GM18870 (cell line): Measurements from ENCODE around the gene WNT7B.

Experiments
- ATAC-seq: cut with Tn5 transposase; IDR thresholded peaks from one replicate; pipeline ENCODE4 v1.9.1; 2021; ENCODE audit warnings: moderate library complexity; ENCODE audit not compliant: unreplicated experiment

Gene WNT7B

DNA sequence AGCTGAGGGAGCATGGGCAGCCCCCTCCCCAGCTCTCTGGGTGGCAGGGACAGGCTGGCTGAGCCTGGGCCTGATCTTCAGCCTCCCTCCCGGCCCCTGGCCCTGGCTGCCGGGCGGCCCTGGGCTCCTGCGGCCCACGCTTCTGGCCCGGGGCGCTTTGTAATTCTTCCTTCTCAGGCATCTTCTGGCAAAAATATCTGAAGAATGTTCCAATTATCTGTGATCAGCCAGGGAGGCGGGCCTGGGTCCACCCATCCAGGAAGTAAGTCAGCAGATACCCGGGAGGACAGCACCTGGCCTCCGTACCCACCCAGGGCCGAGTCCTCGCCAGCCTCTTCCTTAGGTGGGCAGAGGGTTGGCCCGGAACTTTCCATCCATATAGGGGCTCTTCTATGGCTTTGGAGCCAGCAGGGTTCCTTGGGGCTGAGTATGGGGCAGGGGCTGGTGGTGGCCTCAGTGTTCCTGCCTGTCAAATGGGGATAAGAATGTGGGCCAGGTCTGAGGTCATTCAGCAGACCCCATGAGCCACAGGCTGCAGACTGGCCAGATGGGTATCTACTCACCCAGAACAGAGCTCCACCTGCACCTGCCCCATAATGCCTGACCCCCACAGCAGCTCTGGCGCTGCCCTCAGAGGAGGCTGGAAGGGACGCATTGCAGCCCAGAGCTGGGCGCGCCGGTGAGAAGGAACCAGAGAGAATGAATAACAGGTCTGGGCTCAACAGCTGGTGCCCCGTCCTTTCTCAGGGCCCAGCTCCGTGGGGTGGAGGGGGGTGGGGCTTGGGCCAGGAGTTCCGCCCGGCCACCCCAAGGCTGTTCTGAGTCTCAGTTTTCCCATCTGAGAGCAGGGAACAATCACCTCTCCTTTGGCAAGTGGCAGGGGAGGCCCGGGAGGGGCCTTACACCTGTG, 16.2 kb downstream of the WNT7B start:
- ATAC-seq, result no peak

DNA sequence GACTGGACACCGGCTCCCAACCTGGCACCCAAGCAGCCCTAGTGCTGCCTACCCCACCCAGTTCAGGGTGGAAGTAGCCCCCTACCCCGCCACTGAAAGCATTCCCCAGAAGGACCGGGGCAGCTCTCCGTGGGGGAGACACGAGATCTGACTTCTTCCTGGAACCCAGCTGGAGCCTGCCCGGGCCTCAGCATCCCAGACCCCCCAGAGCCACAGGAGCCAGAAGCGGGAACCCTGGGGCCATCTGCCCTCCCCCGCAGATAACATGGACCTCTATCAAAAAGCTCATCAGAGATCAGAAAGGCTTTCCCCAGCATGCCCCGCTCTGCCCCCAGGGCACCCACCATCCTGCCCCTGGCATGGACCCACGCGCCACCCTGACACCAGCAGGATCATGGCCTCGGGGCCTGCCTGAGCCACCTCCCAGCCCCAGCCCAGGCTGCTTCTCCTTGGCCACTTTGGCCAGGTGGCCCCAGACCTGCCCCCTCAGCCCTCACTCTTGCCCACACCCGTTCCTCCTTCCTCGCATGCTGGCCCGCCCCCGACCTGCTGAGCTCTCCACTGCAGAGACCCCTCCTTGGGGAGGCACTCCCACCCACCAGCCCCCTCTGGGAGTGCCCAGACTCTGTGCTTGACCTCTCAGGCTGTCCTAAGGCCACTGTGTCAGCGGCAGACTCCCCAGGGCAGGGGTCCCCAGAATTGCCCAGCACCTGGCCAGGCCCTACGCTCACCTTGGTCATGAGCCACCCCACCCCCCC, 17.1 kb downstream of the WNT7B start:
- no peak for ATAC-seq

DNA sequence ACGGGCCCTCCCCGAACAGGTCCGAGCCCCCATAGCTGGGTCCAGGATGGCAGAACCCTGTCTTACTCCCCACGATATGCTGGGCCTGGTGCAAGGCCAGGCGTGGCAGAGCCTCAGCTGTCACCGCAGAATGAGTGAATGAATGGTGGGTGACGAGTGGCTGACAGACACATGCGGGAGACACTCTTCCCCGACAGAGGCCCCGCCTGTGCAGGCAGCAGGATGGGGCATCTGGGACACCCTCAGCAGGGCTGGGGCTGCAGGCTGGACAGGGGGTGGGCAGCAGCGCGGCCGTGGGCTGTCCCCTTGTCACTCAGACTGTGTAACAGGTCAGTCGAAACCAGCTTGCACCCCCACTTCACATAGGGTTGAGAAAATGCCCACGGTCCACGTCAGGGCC, 18.0 kb downstream of the WNT7B start:
- no peak for ATAC-seq

DNA sequence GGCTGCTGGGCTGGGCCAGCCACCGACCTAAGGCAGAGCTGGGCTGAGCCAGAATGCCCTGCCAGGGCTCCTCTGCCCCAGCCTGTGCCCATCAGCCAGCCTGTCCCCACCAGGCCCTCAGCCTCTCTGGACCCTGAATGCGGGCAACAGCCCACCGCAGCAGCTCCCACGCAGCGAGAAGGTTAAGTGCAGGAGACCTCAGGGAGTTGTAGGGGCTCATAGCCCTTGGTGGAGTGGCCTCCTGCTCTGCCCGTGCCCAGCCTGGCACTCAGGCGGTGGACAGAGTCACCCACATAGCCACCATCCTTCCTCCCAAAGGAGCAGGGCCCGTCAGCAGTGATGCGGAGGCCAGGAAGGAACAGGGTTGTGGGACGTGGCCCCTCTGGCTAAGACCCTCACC, 19.1 kb downstream of the WNT7B start:
- no peak for ATAC-seq

DNA sequence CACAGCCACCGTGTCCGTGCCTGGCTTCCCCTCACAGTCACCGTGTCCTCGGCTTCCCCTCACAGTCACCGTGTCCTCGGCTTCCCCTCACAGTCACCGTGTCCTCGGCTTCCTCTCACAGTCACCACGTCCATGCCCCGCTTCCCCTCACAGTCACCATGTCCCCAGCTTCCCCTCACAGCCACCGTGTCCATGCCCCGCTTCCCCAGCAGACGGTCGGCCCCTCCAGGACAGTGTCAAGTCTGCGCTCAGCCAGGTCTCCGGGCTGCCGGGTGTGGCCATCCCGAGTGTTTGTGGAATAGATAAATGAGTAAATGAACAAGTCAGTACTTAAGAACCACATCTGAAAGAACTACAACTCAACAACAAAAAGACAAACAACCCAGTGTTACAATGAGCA, 23.8 kb downstream of the WNT7B start:
- ATAC-seq, result no peak

DNA sequence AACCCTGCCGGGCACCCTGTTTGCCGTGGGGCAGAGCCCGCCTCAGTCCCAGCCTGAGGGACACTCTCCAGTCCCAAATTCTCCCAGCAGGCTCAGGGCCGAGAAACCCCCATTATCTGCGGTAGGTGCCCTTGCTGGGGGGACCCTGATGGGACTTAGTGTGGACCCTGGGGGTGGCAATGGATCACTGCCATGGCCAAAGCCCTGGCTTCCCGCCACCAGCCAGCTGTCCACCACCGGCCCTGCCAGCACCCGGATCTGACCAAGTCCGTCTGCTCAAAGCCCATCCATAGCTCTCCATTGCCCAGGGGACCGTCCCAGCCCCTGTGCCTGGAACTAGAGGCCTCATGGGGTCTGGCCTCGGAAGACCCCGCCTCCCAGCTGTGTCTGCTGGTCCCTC, 24.4 kb downstream of the WNT7B start:
- ATAC-seq, result no peak

DNA sequence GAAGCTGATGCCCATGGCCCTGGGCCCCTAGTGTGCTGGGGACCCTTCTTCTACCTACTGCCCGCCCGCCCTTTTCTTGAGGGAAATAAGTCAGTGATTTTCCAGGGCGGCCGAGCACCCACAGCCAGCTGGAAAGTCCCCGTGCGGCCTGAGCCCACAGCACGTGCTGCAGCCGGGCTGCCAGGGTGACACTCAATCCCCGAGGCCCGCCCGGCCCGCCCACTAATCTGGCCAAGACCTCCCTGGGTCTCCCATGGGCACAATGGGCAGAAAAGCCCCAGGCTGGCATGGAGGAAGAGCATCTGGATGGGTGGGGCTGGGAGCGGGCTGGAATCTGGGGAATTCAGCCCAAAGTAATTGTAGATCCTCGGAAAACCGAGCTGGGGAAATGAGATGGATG, 24.8 kb downstream of the WNT7B start:
- no peak for ATAC-seq

DNA sequence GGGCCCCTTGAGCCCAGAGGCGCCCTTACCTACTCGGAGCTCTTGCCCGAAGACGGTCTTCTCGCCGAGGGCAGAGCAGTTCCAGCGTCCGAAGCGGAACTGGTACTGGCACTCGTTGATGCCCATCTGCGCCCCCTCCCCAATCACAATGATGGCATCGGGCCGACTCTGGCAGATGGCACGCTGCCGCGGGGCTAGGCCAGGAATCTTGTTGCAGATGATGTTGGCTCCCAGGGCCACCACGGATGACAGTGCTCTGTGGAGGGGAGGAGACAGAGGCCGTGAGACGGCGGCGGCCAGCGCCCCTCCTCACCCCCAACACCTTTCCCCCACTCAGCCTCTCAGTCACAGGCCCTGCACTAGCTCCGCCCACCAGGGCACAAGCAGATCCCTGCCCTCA, 27.1 kb downstream of the WNT7B start:
- no peak for ATAC-seq

DNA sequence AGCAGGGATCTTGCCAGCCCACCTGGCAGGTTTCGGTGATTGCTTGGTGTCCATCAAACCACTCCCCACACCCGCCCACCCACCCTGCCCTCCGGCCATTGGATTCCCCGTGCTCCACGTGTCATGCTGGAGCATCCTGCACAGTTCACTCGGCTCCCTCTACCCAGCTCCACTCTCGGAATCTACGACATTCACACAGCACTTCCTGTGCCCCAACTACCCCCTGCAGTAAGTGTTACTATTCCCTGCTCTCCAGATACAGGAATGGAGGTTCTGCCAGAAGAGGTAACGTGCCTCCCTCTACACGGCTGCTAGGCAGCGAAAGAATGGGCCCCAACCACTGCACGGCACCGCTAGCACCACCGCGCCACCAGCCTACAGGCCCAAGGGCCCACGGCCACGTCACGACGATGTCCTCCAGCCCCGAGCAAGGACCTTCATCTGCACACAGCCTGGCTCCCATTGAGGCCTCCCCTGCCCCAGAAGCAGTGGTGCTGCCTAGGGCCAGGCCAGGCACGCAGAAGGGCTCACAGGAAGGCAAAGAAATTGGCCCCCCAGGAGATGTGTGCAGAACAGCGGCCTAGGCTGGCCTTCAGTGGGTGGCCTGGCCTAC, 27.6 kb downstream of the WNT7B start:
- ATAC-seq, result no peak

DNA sequence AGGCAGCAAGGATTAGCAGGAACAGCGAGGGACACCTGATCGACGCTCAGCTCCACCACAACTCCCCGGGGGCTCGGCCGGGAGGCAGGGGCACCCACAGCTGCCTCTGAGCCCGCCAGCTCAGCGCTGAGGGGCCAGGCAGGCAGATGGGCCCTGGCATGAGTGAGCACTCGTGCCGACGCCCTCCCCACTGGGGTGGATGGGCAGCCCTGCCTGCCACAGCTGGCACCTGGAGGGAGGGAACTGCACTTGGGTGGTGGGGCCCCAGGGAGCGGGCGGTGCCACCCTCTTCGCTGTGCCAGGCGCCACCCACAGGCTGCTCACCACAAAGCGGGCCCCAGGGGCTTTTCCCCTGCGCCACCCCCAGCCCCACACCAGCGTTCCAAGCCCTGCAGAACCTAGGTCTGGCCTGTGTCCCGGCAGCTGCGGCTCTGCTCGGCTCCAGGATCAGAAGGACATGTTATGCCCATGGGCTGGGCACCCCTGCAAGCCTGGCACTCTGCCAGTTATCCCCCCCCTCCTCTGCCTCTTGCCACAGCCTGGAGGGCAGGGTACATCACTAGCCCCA, 28.8 kb downstream of the WNT7B start:
- no peak for ATAC-seq

DNA sequence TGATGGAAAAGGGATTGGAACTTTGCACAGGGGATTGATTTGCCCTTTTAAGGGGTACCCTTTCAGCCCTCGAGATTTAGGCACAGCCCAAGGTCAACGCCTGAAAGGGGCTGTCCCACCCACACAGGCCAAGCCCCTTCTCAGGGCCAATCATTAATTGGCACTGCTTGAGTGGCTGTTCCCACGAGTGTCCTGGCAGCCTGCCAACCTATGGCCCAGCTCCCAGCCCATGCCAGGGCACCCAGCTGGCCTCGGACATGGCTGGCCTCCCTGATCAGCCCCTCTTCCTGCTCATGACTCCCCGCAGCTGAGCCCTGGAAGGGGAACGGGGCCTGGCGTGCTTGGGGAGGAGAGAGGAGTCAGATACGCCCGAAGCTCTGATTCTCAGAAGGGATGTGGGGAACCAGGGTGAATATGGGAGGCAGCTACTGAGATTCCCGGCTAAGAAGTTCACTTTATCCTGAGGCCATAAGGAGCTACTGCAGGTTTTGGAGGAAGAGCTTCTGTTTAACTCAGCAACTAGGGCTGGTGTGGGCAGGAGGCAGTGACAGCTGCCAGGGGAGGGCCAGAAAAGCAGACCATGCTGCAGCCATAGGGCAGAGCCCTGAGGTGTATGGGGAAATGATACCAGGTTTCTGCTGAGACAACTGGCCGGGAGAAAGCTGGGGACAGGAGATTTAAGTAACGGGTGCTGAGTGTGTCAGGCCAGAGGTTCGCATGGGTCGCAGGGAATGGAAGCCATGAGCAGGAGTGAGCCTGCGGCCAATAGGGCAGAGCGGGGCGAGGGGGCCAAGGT, 30.0 kb downstream of the WNT7B start:
- no peak for ATAC-seq

DNA sequence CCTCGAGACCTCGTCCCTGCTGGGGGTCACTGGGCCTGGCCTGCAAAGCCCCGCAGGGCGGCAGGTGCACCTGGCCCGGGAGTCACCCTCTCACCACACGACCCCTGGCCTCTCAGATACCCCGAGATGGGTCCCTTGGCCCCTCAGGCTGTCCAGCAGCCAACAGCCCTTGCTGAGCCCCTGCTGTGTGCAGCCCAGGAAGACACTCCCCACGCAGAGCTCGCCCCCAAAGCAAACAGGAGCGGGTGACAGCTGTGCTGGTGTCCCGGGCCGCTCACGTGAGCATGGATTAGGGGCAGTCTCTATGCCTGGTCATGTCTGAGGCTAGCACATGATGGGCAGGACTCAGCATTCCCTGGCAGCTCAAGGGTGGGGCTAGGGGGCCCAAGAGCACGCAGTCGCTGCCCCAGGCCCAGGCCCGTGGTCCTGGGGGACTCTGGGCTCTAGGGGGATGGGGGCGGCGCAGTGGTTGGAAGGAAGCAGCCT, 31.3 kb downstream of the WNT7B start:
- no peak for ATAC-seq

DNA sequence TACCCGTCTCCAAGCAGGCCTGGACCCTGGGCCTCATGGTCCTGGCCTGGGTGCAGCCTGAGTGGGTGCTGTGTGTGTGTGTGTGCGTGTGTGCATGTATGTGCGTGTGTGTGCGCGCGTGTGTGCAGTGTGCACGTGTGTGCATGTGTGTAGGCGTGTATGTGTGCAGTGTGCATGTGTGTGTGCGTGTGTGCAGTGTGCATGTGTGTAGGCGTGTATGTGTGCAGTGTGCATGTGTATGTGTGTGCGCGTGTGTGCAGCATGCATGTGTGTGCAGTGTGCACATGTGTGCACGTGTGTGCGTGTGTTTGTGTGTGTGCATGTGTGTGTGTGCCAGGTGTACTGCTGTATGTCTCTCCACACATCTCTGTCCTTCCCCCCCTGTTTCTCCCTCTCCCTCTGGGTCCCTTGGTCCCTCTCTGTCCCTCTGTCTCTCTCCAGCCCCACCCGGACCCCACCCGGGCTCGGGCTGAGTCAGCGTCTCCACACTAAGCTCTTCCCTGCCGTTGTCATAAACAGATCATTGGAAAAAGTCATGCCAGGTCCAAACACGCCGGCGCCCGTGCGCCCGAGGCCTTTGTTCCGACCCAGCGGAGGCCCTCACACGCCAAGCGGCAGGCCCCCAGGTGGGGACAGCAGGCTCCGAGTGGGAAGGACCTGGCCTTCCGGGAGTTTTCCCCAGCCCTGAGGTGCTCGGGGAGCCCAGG, 34.0 kb downstream of the WNT7B start:
- ATAC-seq, result no peak

DNA sequence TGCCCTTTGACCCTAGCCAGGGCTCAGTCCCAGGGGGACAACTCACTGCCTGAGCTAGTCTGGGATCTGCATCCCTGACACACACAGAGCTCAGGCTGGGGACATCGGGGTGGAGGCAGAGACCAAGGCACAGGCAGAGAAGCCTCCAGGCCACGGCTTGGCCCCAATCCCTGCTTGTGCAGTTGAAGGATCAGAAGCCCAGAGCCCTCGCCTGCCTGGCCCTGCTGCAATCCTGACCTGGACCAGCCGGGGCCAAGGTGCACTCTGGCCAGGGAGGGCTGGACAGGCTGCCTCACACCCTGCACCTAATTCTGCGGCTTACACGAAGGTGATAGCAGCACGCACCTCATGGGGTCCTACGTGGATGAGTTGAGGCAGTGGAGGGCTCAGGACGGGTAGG, 34.6 kb downstream of the WNT7B start:
- no peak for ATAC-seq

DNA sequence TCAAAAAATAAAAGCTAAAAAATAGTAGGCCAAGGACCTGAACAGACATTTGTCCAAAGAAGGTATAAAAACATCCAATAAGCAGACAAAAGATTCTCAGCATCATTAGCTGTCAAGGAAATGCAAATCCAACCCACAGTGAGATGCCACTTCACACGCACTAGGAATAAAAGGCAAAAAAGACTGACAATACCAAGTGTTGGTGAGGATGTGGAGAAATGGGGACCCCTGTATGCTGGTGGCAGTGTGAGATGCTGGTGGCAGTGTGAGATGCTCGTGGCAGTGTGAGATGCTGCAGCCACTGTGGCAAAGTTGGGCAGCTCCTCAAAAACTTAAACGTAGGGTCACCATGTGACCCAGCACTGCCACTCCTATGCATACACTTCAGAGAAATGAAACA, 38.0 kb downstream of the WNT7B start:
- ATAC-seq, result no peak

DNA sequence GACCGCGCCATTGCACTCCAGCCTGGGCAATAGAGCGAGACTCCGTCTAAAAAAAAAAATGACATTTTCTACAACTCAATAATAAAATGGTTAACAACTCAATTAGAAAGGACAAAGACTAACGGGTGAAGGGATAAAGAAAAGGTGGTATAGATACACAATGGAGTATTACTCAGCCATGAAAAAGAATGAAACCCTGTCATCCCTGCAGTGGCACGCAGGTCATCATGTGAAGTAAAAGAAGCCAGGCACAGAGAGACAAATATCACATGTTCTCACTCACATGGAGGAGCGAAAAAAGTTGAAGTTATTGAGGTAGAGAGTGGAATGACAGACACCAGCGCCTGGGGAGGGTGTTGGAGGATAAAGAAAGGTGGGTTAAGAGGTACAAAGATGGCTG, 39.0 kb downstream of the WNT7B start:
- no peak for ATAC-seq

DNA sequence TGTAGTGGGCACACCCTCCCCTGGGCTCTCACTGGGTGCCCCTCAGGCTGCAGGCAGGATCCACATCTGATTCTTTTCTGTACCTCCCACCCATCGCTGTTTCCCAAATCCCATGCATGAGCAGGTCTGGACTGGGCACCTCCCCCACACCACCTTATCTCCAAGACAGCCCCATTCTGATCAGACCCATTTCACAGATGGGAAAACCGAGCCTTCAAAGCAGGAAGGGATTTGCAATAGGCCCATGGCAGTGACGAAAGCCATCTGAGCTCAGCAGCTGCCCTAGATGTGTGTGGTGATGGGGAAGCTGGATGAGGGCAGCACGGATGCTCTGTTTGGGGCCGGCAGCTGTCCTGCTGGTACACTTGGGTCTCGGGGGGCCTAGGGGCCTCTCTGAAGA, 41.4 kb downstream of the WNT7B start:
- no peak for ATAC-seq

DNA sequence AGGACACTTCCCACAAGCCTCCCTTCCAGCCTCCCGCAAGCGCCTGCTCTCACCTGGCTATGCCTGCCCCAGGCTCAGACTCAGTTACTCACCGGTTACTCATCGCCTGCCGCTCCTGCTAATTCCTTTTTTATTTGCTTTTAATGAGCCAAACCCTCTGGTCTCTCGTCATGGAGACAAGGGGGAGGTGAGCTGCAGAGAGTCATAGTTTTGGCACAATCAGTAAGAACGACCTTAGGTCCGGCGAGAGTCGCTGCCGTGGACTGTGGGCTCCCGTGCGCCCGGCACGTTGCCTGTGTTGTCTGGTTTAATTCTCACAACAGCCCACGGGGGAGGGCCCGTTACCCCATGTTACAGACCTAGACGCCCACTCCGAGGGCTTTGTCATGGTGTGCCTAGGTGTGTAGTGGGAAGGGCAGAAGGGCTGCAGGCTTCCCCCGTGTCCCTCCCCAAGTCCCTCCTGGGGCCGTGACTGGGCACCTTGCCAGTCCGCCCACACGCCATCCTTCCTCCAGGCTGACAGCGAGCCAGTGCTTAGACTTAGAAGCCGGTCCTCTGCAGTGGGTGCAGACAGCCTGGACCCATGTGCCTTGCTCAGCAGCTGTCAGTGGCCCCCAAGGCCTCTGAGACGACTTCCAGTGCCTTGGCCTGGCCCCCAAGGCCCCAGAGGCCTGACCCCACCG, 42.2 kb downstream of the WNT7B start:
- ATAC-seq, result no peak

DNA sequence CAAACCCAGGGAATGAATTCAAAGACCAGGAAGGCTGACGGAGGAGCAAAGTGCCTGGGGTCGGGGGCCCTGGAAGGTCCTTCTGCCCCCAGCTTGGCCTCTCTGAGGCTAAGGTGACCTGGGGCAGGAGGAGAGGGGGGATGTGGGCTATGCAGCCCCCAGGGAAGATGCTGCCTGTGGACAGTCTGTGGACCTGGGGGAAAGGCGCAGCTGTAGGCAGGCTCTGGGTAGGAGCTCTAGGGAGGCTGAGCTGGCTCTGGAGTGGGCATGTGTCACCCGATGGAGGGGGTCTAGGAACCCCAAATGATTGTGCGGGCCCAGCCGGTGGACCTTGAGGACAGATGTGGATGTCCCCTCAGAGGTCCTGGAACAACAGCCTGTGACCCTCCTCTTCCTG, 42.8 kb downstream of the WNT7B start:
- no peak for ATAC-seq
